Mesenchymal stem cell (in vitro differentiated cells and primary cell): ENCODE results near the gene GGCX.

Experiments
- DNase-seq: peaks from one replicate; pipeline ENCODE4 v3.0.0-alpha.2; 2013
- H2AFZ ChIP-seq: one replicate; pipeline ENCODE4 v1.6.1; 2013; ENCODE audit warnings: low read depth, mild to moderate bottlenecking, control low read depth, inconsistent platforms, low read length, moderate library complexity
- H2AK5ac ChIP-seq: 2 replicates; pipeline ENCODE4 v1.6.1; 2013; ENCODE audit warnings: low read length, moderate library complexity, mild to moderate bottlenecking, inconsistent platforms; ENCODE audit not compliant: severe bottlenecking
- H2BK120ac ChIP-seq: one replicate; pipeline ENCODE4 v1.6.1; 2013; ENCODE audit warnings: low read depth, mild to moderate bottlenecking, inconsistent platforms, low read length, moderate library complexity
- H2BK12ac ChIP-seq, 2 experiments: one replicate each; pipeline ENCODE4 v1.6.1; 2013; ENCODE audit warnings: inconsistent platforms in 2 of 2, low read length in 2 of 2, mild to moderate bottlenecking in 2 of 2, moderate library complexity in 2 of 2, control low read depth in 1 of 2
- H2BK15ac ChIP-seq: one replicate; pipeline ENCODE4 v1.6.1; 2013; ENCODE audit warnings: mild to moderate bottlenecking, low read depth, inconsistent platforms; ENCODE audit not compliant: poor library complexity, severe bottlenecking
- H2BK5ac ChIP-seq: 2 replicates; pipeline ENCODE4 v1.6.1; 2013; ENCODE audit warnings: low read depth, mild to moderate bottlenecking, low read length, control low read depth, inconsistent platforms; ENCODE audit not compliant: poor library complexity, severe bottlenecking
- H3K14ac ChIP-seq, 2 experiments: one replicate each; pipeline ENCODE4 v1.6.1; 2013; ENCODE audit warnings: inconsistent platforms in 2 of 2, low read length in 2 of 2, control low read depth in 1 of 2, mild to moderate bottlenecking in 1 of 2, moderate library complexity in 1 of 2
- H3K18ac ChIP-seq, 2 experiments: one replicate each; pipeline ENCODE4 v1.6.1; 2013; ENCODE audit warnings: inconsistent platforms in 2 of 2, low read length in 2 of 2, control low read depth in 1 of 2, low read depth in 1 of 2, mild to moderate bottlenecking in 1 of 2
- H3K23ac ChIP-seq, 2 experiments: one replicate each; pipeline ENCODE4 v1.6.1; 2013; ENCODE audit warnings: inconsistent platforms in 2 of 2, low read length in 2 of 2, mild to moderate bottlenecking in 2 of 2, moderate library complexity in 2 of 2, control low read depth in 1 of 2
- H3K27ac ChIP-seq: 2 replicates; pipeline ENCODE4 v1.5.1; 2013; ENCODE audit warnings: mild to moderate bottlenecking, moderate library complexity, low read length, control low read depth, inconsistent platforms; ENCODE audit not compliant: poor library complexity, severe bottlenecking
- H3K27me3 ChIP-seq, 2 experiments: 2 replicates each; pipeline versions ENCODE4 v1.6.1 to v1.7.0; 2013; ENCODE audit warnings: low read length in 2 of 2, mild to moderate bottlenecking in 2 of 2, moderate library complexity in 2 of 2, control low read depth in 1 of 2, inconsistent platforms in 1 of 2; ENCODE audit not compliant: control insufficient read depth in 1 of 2, insufficient read depth in 1 of 2
- H3K36me3 ChIP-seq, 2 experiments: 2 replicates each; pipeline versions ENCODE4 v1.6.1 to v1.7.0; 2013; ENCODE audit warnings: low read length in 2 of 2, control low read depth in 1 of 2, inconsistent platforms in 1 of 2, low read depth in 1 of 2, mild to moderate bottlenecking in 1 of 2; ENCODE audit not compliant: insufficient read depth in 2 of 2, control insufficient read depth in 1 of 2
- H3K4ac ChIP-seq, 2 experiments: one replicate each; pipeline ENCODE4 v1.6.1; 2013; ENCODE audit warnings: inconsistent platforms in 2 of 2, low read length in 2 of 2, mild to moderate bottlenecking in 2 of 2, moderate library complexity in 2 of 2, control low read depth in 1 of 2, low read depth in 1 of 2
- H3K4me1 ChIP-seq: 2 replicates; pipeline ENCODE4 v1.6.1; 2013; ENCODE audit warnings: low read depth, low read length, control low read depth; ENCODE audit not compliant: control insufficient read depth, insufficient read depth
- H3K4me2 ChIP-seq: 2 replicates; pipeline ENCODE4 v1.6.1; 2013; ENCODE audit warnings: low read length, mild to moderate bottlenecking, inconsistent platforms; ENCODE audit not compliant: poor library complexity, severe bottlenecking
- H3K4me3 ChIP-seq, 2 experiments: 2 replicates each; pipeline versions ENCODE4 v1.5.1 to v1.7.0; 2013; ENCODE audit warnings: low read length in 2 of 2, mild to moderate bottlenecking in 2 of 2, control low read depth in 1 of 2, low read depth in 1 of 2; ENCODE audit not compliant: insufficient read depth in 1 of 2
- H3K79me1 ChIP-seq: replicated peaks from 2 replicates; pipeline ENCODE4 v1.6.1; 2013; ENCODE audit warnings: mild to moderate bottlenecking, control low read depth, low read length, inconsistent platforms; ENCODE audit not compliant: poor library complexity, severe bottlenecking
- H3K9ac ChIP-seq: 2 replicates; pipeline ENCODE4 v1.7.0; 2013; ENCODE audit warnings: mild to moderate bottlenecking, low read length, moderate library complexity
- H3K9me3 ChIP-seq: 2 replicates; pipeline ENCODE4 v1.7.0; 2013; ENCODE audit warnings: mild to moderate bottlenecking, low read length; ENCODE audit not compliant: control insufficient read depth
- H4K8ac ChIP-seq: one replicate; pipeline ENCODE4 v1.6.1; 2013; ENCODE audit warnings: inconsistent platforms, mild to moderate bottlenecking, low read length, moderate library complexity
- H4K91ac ChIP-seq: one replicate; pipeline ENCODE4 v1.6.1; 2013; ENCODE audit warnings: mild to moderate bottlenecking, low read length, inconsistent platforms
- WGBS: methylation state at CpG from one replicate; pipeline ENCODE4 v1.1.7; 2013; ENCODE audit warnings: mixed read lengths; 5-methylcytosine and 5-hydroxymethylcytosine counted together

Gene GGCX

DNA sequence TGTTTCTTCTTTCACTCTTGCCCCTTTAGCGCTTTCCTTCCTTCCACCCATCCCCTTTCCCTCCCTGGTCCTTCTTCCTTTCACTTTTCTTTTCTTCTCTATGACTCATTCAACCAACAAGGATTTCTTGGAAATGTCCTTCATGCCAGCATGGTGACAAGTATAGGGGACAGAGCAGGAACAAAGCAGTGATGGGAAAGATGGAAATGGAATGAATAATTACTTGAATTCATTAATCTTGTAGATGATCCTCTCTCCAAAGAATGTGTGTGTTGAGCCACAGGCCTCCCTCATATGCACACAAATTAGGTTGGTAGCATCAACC is 24.4 kb upstream of the GGCX start:
- Histone ChIP-seq H3K14ac (no peak overlapping the region), H3K27me3 (no peaks in the 10 kb centered on the region), H3K4me3 (peak overlapping the region in 1 of 2 experiments; percentile 84), H3K9me3 (no peaks in the 10 kb centered on the region), H3K4me2 (no peak overlapping the region), H2BK120ac (no peak overlapping the region), H3K4me1 (peaks cover 29% of the 10 kb centered on the region), H3K36me3 (peaks cover 0 to 20% of the 10 kb centered on the region in 2 experiments), H3K18ac (peak overlapping the region; percentile 59 to 87), H3K79me1 (peaks cover 4% of the 10 kb centered on the region), H3K23ac (no peak overlapping the region), H2BK5ac (no peak overlapping the region), H2AK5ac (peak overlapping the region; percentile 57), H3K27ac (peak overlapping the region; percentile 38), H3K9ac (peak overlapping the region; percentile 85), H4K8ac (peak overlapping the region; percentile 96), H2BK12ac (no peak overlapping the region), H4K91ac (peak overlapping the region; percentile 44), H2AFZ (no peak overlapping the region), H3K4ac (peak overlapping the region; percentile 33 to 63), H2BK15ac (no peak overlapping the region)
- WGBS, result 55% methylated on average over 1 of the region's 1 CpG
- peak; percentile 81 for DNase-seq

DNA sequence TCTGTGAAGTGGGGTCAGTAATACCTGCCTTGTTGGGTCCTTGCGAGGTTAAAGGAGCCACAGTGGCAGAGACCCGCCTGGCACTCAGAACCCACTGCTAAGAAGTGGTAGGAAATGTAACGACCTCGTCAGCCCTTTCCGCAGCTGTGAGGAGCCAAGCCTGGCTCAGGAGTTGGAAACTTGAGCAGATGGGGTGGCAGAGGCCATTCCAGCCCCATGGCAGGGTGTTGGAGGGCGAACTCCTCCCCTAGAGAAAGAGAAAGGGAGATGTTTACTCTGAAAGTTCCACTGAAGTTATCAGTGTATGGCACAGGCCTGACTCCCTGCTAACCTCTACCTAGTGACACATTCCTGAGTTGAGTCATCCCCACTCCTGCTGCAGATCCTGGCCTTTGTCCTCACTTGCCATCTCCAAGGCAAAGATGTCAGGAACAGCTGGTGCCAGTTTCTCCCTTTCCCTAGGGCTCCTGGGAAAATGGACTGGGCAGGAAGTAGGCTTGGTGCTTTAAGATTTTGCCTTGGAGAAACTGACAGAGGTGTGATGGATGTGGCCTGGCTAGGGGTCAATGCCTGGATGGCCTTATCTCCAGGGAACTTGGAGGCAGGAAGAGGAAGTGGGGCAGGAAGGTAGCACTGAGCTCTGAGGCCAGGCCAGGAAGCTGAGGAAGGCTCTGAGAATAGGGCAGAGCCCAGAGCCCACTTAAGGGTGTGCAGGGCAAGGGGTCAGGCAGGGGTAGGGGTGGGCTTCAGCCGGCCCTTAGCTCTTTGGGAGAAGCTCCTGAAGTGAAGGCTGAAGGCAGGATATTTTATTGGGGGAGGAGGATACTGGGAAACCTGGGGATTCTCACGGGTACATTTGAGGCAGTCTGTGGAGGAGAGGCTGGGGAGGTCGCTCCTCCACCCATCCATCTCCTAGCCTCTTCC is 23.8 kb upstream of the GGCX start:
- peak overlapping the region; percentile 48 for H4K91ac ChIP-seq
- H2AFZ ChIP-seq, result peak overlapping the region; percentile 20
- H3K4me3 ChIP-seq, result peak overlapping the region in 1 of 2 experiments; percentile 84
- peak; percentile 70 for DNase-seq
- H3K18ac ChIP-seq, result peak overlapping the region; percentile 59 to 87
- H2BK5ac ChIP-seq, result no peak overlapping the region
- H4K8ac ChIP-seq, result peak overlapping the region; percentile 96
- no peak overlapping the region for H3K23ac ChIP-seq
- H3K9ac ChIP-seq, result peak overlapping the region; percentile 85
- no peak overlapping the region for H3K4me2 ChIP-seq
- WGBS, result 52% methylated on average over 7 of the region's 9 CpGs
- H2AK5ac ChIP-seq, result peak overlapping the region; percentile 73
- H3K27ac ChIP-seq, result peak overlapping the region; percentile 38
- no peaks in the 10 kb centered on the region for H3K9me3 ChIP-seq
- peak overlapping the region; percentile 38 for H2BK15ac ChIP-seq
- peak overlapping the region; percentile 87 for H2BK120ac ChIP-seq
- peaks cover 0 to 20% of the 10 kb centered on the region in 2 experiments for H3K36me3 ChIP-seq
- H3K4ac ChIP-seq, result peak overlapping the region; percentile 70 to 77
- H3K14ac ChIP-seq, result no peak overlapping the region
- peaks cover 24% of the 10 kb centered on the region for H3K4me1 ChIP-seq
- H3K79me1 ChIP-seq, result peaks cover 4% of the 10 kb centered on the region
- H3K27me3 ChIP-seq, result no peaks in the 10 kb centered on the region
- H2BK12ac ChIP-seq, result peak overlapping the region; percentile 69 to 76

DNA sequence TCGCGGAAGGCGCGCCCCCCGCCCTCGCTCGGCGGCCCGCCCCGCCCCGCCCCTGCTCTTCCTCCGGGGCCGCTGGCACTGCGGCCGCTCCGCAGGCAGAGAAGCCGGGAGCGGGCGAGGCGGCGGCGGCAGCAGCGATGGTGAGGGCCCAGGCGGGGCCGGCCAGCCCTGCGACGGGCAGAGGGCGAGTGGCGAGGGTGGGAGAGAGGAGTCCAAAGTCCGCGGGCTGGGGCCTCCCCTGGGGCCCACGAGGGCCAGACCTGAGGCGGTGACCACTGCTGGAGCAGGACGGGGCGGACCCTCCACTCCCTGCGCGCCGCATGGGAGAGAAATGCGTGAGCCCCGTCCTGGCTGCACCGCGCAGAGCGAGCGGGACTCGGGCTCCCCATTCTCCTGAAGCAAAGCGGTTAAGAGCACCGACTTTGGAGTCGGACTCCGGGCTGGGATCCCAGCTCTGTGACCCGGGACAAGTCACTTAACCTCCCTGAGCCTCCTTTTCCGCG is 23.1 kb upstream of the GGCX start, which contains the start of gene VAMP5:
TSS of gene VAMP5 (plus strand) at position 78 of the 503 bp plus-strand sequence. CDS start at position 138, 60 bp downstream.
- H3K18ac ChIP-seq, result peak within 1 kb of the TSS; percentile 59 to 87
- peak within 1 kb of the TSS in 1 of 2 experiments; percentile 84 for H3K4me3 ChIP-seq
- H2BK120ac ChIP-seq, result peak within 1 kb of the TSS; percentile 87
- peak within 1 kb of the TSS; percentile 85 for H3K9ac ChIP-seq
- peaks cover 4% of the 10 kb centered on the region for H3K79me1 ChIP-seq
- peak within 1 kb of the TSS; percentile 93 for H2BK15ac ChIP-seq
- H3K9me3 ChIP-seq, result no peaks in the 10 kb centered on the region
- peak within 1 kb of the TSS; percentile 48 for H4K91ac ChIP-seq
- H3K23ac ChIP-seq, result no peak within 1 kb of the TSS
- H3K27me3 ChIP-seq, result no peaks in the 10 kb centered on the region
- DNase-seq, result no peak
- peak within 1 kb of the TSS; percentile 96 for H4K8ac ChIP-seq
- H3K27ac ChIP-seq, result peak within 1 kb of the TSS; percentile 38
- H3K36me3 ChIP-seq, result peaks cover 0 to 20% of the 10 kb centered on the region in 2 experiments
- WGBS, result 54% methylated on average over 49 of the region's 52 CpGs
- H3K4me2 ChIP-seq, result no peak within 1 kb of the TSS
- H2AFZ ChIP-seq, result peak within 1 kb of the TSS; percentile 20
- H2BK12ac ChIP-seq, result peak within 1 kb of the TSS; percentile 69 to 76
- H3K4me1 ChIP-seq, result peaks cover 24% of the 10 kb centered on the region
- H3K14ac ChIP-seq, result no peak within 1 kb of the TSS
- no peak within 1 kb of the TSS for H2BK5ac ChIP-seq
- peak within 1 kb of the TSS; percentile 73 for H2AK5ac ChIP-seq
- H3K4ac ChIP-seq, result peak within 1 kb of the TSS; percentile 70 to 77
